ENCODE measurements around the gene ENOX2.

ENOX2 gene

DNA sequence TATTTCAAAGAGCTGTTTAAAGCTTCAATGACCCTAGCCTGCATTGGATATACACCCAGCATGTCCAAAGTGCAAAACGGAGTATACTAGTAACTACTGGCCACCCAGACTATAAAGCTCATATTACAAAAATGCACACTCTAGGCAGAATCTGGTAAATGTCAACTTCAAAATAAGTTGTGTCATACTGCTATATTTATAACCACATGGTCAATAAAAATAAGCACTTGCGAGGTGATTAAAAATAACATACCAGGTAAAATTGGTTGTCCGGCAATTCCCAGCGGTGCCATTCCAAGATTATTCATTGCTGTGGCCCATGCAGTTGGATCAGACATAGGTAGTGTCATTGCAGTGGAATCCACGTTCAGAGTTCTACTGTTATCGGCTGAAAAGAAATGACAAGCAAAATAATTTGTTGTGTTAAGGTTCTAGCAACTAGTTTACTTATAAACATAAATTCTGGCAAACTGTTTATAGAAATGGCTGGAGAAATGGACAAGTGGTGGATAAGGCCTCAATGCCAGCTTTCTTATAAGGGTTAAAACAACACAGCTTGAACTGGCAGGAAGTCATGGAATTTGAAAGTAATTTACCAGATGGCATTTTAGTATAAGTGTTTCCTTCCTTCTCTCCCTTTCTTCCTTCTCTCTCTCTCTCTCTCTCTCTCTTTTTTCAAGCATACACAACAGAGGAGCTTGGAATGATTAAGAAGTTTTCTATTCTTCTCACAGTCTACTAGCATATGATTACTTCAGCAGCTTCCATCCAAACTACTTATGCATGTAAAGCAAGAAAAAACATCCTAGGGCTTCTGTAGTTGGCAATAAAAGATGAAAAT is 199.9 kb downstream of the ENOX2 start:
- H3K9me3 ChIP-seq, result no peaks in the 10 kb centered on the region
- no peak overlapping the region for H3K4me3 ChIP-seq (ENCODE audit: low read depth, low read length)
- no peaks in the 10 kb centered on the region for H3K27me3 ChIP-seq
- DNase-seq, result no peak
- TF ChIP-seq, protein P1, sequence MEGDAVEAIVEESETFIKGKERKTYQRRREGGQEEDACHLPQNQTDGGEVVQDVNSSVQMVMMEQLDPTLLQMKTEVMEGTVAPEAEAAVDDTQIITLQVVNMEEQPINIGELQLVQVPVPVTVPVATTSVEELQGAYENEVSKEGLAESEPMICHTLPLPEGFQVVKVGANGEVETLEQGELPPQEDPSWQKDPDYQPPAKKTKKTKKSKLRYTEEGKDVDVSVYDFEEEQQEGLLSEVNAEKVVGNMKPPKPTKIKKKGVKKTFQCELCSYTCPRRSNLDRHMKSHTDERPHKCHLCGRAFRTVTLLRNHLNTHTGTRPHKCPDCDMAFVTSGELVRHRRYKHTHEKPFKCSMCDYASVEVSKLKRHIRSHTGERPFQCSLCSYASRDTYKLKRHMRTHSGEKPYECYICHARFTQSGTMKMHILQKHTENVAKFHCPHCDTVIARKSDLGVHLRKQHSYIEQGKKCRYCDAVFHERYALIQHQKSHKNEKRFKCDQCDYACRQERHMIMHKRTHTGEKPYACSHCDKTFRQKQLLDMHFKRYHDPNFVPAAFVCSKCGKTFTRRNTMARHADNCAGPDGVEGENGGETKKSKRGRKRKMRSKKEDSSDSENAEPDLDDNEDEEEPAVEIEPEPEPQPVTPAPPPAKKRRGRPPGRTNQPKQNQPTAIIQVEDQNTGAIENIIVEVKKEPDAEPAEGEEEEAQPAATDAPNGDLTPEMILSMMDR (IDR thresholded peaks at IDR 0.05; ENCODE audit: low read depth, low read length), result no peak
- H3K36me3 ChIP-seq, result no peaks in the 10 kb centered on the region
- no peaks in the 10 kb centered on the region for H3K4me1 ChIP-seq

DNA sequence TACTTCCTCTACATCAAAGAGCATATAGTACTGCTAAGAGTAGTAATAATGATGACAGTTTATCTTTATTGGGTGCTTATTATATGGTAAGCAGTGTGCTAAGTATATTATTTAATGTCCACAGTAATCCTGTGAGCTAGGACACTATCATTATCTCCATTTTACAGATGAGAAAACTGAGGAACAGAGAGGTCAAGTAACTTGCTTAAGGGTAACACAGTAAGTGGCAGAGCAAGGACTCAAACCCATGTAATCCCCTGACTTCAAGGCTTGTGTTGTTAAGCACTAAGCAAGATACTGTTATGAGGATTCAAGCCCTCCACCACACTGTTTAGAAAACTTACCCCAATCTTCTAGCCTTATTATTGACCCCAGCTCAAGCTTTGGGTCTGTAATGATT is 202.4 kb downstream of the ENOX2 start:
- Histone ChIP-seq H3K36me3 (no peaks in the 10 kb centered on the region), H3K4me1 (no peaks in the 10 kb centered on the region), H3K27me3 (no peaks in the 10 kb centered on the region), H3K9me3 (no peaks in the 10 kb centered on the region), H3K4me3 (ENCODE audit: low read depth, low read length) (no peak overlapping the region)
- TF ChIP-seq, protein P1 (IDR thresholded peaks at IDR 0.05; ENCODE audit: low read depth, low read length), result no peak
- DNase-seq, result no peak

DNA sequence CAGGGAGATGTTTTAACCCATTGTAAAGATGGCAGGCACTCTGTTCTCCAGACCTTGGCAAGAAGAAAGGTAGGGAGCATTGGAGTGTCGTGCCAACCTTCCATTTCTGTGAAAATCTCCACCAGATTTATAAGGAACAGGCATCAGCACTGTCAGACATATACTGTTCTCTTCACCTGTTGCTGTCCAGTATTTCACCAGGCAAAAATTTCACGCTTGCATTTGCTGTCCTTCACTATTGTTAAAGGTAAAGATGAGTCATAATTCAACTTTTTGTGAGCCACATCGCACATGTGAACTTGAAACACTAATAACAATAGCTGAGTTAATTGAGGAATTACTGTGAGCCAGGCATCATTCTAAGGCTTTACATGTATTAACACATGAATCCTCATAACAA is 203.4 kb downstream of the ENOX2 start:
- Histone ChIP-seq H3K9me3 (no peaks in the 10 kb centered on the region), H3K27me3 (no peaks in the 10 kb centered on the region), H3K4me1 (no peaks in the 10 kb centered on the region), H3K4me3 (ENCODE audit: low read depth, low read length) (no peak overlapping the region), H3K36me3 (no peaks in the 10 kb centered on the region)
- TF ChIP-seq, protein P1 (IDR thresholded peaks at IDR 0.05; ENCODE audit: low read depth, low read length), result no peak
- DNase-seq, result no peak

DNA sequence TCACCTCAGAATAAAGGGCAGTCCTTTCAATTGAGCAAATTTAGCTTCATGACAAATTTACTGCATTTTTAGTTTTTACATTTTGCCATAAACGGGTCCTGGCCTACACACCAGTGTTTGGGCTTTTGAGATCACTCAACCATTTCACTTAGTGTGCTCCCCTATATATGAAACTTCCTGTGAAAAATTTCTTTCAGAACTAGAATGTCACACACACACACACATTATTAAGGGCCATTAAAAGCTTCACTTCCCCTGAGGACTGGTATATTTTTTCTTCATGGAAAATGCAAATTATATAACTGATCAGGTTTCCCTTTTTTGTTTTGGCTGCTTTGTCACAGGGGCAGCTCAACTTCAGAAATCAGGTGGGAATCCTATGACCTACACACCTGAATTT is 206.5 kb downstream of the ENOX2 start:
- Histone ChIP-seq H3K36me3 (no peaks in the 10 kb centered on the region), H3K4me3 (ENCODE audit: low read depth, low read length) (no peak overlapping the region), H3K9me3 (no peaks in the 10 kb centered on the region), H3K4me1 (no peaks in the 10 kb centered on the region), H3K27me3 (no peaks in the 10 kb centered on the region)
- TF ChIP-seq, protein P1 (IDR thresholded peaks at IDR 0.05; ENCODE audit: low read depth, low read length), result no peak
- no peak for DNase-seq

DNA sequence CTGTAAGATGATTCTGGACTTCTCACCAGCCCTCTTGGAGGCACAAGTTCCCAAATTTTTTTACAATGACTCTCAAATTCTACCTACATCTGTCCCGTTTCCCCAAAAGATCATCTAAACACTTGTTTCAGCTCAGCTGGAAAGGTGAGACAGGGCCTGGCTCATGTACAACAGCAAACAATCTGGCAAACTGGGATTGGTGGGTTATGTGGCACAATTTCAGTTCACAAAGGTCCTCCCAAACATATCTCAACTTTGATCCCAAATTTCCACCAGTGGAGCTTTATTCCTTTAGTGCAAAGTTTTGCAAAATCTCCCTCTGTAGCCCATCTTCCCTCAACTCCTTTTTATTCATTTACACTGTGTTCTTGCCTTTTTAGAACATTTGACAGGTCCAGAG is 207.1 kb downstream of the ENOX2 start:
- Histone ChIP-seq H3K4me3 (ENCODE audit: low read depth, low read length) (no peak overlapping the region), H3K36me3 (no peaks in the 10 kb centered on the region), H3K27me3 (no peaks in the 10 kb centered on the region), H3K4me1 (no peaks in the 10 kb centered on the region), H3K9me3 (no peaks in the 10 kb centered on the region)
- TF ChIP-seq, protein P1 (IDR thresholded peaks at IDR 0.05; ENCODE audit: low read depth, low read length), result no peak
- DNase-seq, result no peak

DNA sequence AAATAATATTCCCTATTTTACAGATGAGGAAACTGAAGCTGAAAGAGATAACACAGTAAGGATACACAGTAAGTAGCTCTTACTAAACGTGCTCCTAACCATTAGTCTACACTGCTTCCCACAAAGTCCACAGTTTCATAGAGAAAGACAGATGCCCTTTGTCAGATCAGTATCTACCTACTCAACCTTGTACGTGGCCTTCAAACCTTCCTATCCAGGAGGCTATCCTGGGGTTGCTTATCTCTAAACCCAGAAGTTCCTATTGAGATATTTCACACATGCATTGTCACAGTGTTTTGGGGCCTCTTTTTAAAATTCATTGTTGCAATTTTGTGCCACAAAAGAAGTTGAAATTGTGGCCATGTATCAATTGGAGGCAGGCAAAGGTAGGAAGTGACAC is 208.0 kb downstream of the ENOX2 start:
- TF ChIP-seq, protein P1 (IDR thresholded peaks at IDR 0.05; ENCODE audit: low read depth, low read length), result no peak
- Histone ChIP-seq H3K27me3 (no peaks in the 10 kb centered on the region), H3K36me3 (no peaks in the 10 kb centered on the region), H3K9me3 (no peaks in the 10 kb centered on the region), H3K4me3 (ENCODE audit: low read depth, low read length) (no peak overlapping the region), H3K4me1 (no peaks in the 10 kb centered on the region)
- DNase-seq, result no peak

All from BE2C (cell line).